H1 (cell line): Measurements from ENCODE around the gene FLNA. TPM values are rescaled to one million over a fixed set of nuclear protein-coding genes. Genes with fewer than 3 reads are reported as not detected.

Experiments used
- CTCF ChIA-PET: fragments of 300-600 bp; sonication (Branson Sonifier 250); formaldehyde crosslinking; loops from one replicate; lab custom pipeline; 2021; ENCODE audit not compliant: partially characterized antibody; lab: Charles Lee
- POLR2A ChIA-PET: fragments of 300-600 bp; sonication (Branson Sonifier 250); formaldehyde crosslinking; loops from one replicate; lab custom pipeline; 2021; ENCODE audit warnings: inconsistent platforms; ENCODE audit not compliant: partially characterized antibody; lab: Charles Lee
- DNase-seq, 2 experiments: peaks; one replicate each; pipeline versions ENCODE4 v3.0.0 to v3.0.0-alpha.2; 2010 to 2022; ENCODE audit warnings: low spot score in 2 of 2, low read depth in 1 of 2, mixed read lengths in 1 of 2
- FAIRE-seq: peaks from 2 replicates; lab custom pipeline; 2011; peaks lifted over from hg19 to GRCh38; lab: Jason Lieb, UNC
- H2AFZ ChIP-seq: 2 replicates; pipeline ENCODE4 v1.8.1; 2012; ENCODE audit warnings: low read length, inconsistent platforms
- H2AK5ac ChIP-seq: 2 replicates; pipeline ENCODE4 v1.6.1; 2013; ENCODE audit warnings: low read depth, low read length
- H2BK120ac ChIP-seq: replicated peaks from 2 replicates; pipeline ENCODE3; 2013; ENCODE audit warnings: low read depth, low read length, inconsistent platforms
- H2BK12ac ChIP-seq: 2 replicates; pipeline ENCODE4 v1.6.1; 2013; ENCODE audit warnings: low read depth, low read length
- H2BK15ac ChIP-seq: 2 replicates; pipeline ENCODE4 v1.6.1; 2013; ENCODE audit warnings: low read length
- H2BK20ac ChIP-seq: 2 replicates; pipeline ENCODE4 v1.6.1; 2013; ENCODE audit warnings: low read length
- H2BK5ac ChIP-seq: 2 replicates; pipeline ENCODE4 v1.6.1; 2013; ENCODE audit warnings: low read depth, low read length
- H3K14ac ChIP-seq: 2 replicates; pipeline ENCODE4 v1.6.1; 2013; ENCODE audit warnings: inconsistent platforms; ENCODE audit not compliant: insufficient read length
- H3K18ac ChIP-seq: 2 replicates; pipeline ENCODE4 v1.6.1; 2013; ENCODE audit warnings: low read length; ENCODE audit errors: extremely low read depth
- H3K23ac ChIP-seq: 2 replicates; pipeline ENCODE4 v1.6.1; 2013; ENCODE audit warnings: inconsistent platforms; ENCODE audit not compliant: insufficient read length
- H3K23me2 ChIP-seq: 2 replicates; pipeline ENCODE4 v1.6.1; 2013; ENCODE audit warnings: low read depth, low read length
- H3K27ac ChIP-seq: 2 replicates; pipeline ENCODE4 v1.6.1; 2011; ENCODE audit warnings: low read depth, low read length, inconsistent platforms
- H3K27me3 ChIP-seq, 4 experiments: replicated peaks in 1 of 4; 1 replicate in 1 of 4; 2 replicates in 3 of 4; pipeline versions ENCODE4 v1.6.1 to v1.8.1; 2011 to 2013; ENCODE audit warnings: low read length in 3 of 4, mild to moderate bottlenecking in 3 of 4, inconsistent platforms in 2 of 4, mixed read lengths in 2 of 4, moderate library complexity in 1 of 4; ENCODE audit not compliant: control insufficient read depth in 3 of 4, insufficient read depth in 3 of 4; ENCODE audit errors: extremely low read depth in 1 of 4
- H3K36me3 ChIP-seq, 4 experiments: 2 replicates each; pipeline versions ENCODE4 v1.6.1 to v1.8.1; 2011 to 2013; ENCODE audit warnings: mild to moderate bottlenecking in 4 of 4, low read length in 3 of 4, moderate library complexity in 2 of 4, control low read depth in 1 of 4, inconsistent platforms in 1 of 4; ENCODE audit not compliant: insufficient read depth in 4 of 4, control insufficient read depth in 2 of 4
- H3K4ac ChIP-seq: replicated peaks from 2 replicates; pipeline ENCODE3; 2013; ENCODE audit warnings: low read length, low read depth, mixed read lengths, inconsistent platforms; ENCODE audit not compliant: insufficient read length
- H3K4me1 ChIP-seq, 4 experiments: replicated peaks in 1 of 4; 1 replicate in 1 of 4; 2 replicates in 3 of 4; pipeline versions ENCODE4 v1.6.1 to v1.8.1; 2011 to 2013; ENCODE audit warnings: low read length in 3 of 4, inconsistent platforms in 2 of 4, mixed read lengths in 1 of 4; ENCODE audit not compliant: insufficient read depth in 4 of 4, control insufficient read depth in 3 of 4
- H3K4me2 ChIP-seq, 2 experiments: 2 replicates each; pipeline versions ENCODE4 v1.6.1 to v1.8.1; 2011 to 2013; ENCODE audit warnings: low read depth in 2 of 2, low read length in 2 of 2, control low read depth in 1 of 2, inconsistent platforms in 1 of 2, mild to moderate bottlenecking in 1 of 2; ENCODE audit not compliant: insufficient read depth in 1 of 2
- H3K4me3 ChIP-seq, 4 experiments: fragments of 200-600, 300-600 bp in 1 of 4; sonication (generic), shearing (Covaris generic), sonication (Bioruptor Twin) in 1 of 4; 2 replicates each; pipeline versions ENCODE4 v1.5.1 to v1.8.1; 2011 to 2016; ENCODE audit warnings: low read length in 4 of 4, low read depth in 3 of 4, control low read depth in 2 of 4, inconsistent platforms in 2 of 4, mild to moderate bottlenecking in 2 of 4, mixed read lengths in 1 of 4, moderate library complexity in 1 of 4; ENCODE audit not compliant: insufficient read depth in 2 of 4; ENCODE audit errors: extremely low read depth in 1 of 4
- H3K56ac ChIP-seq: replicated peaks from 2 replicates; pipeline ENCODE3; 2013; ENCODE audit warnings: low read depth, mild to moderate bottlenecking, mixed read lengths, low read length, inconsistent platforms; ENCODE audit not compliant: insufficient read length
- H3K79me1 ChIP-seq: 2 replicates; pipeline ENCODE4 v1.6.1; 2013; ENCODE audit warnings: low read depth, low read length, control low read depth
- H3K79me2 ChIP-seq, 2 experiments: 2 replicates each; pipeline versions ENCODE4 v1.6.1 to v1.8.1; 2012 to 2013; ENCODE audit warnings: low read length in 2 of 2, mild to moderate bottlenecking in 2 of 2, inconsistent platforms in 1 of 2; ENCODE audit not compliant: insufficient read depth in 2 of 2, control insufficient read depth in 1 of 2
- H3K9ac ChIP-seq, 4 experiments: replicated peaks in 1 of 4; 1 replicate in 1 of 4; 2 replicates in 3 of 4; pipeline versions ENCODE4 v1.6.1 to v1.8.1; 2011 to 2013; ENCODE audit warnings: low read depth in 3 of 4, low read length in 3 of 4, control low read depth in 2 of 4, mild to moderate bottlenecking in 2 of 4, moderate library complexity in 2 of 4, inconsistent platforms in 1 of 4; ENCODE audit errors: extremely low read depth in 1 of 4
- H3K9me3 ChIP-seq, 2 experiments: 2 replicates each; pipeline versions ENCODE4 v1.6.1 to v1.8.1; 2012 to 2013; ENCODE audit warnings: mild to moderate bottlenecking in 2 of 2, moderate library complexity in 2 of 2, control low read depth in 1 of 2, inconsistent platforms in 1 of 2, low read depth in 1 of 2, low read length in 1 of 2, mixed read lengths in 1 of 2; ENCODE audit not compliant: insufficient read depth in 2 of 2
- H4K20me1 ChIP-seq, 2 experiments: replicated peaks in 1 of 2; 2 replicates each; pipeline versions ENCODE3 to v1.8.1; 2011 to 2013; ENCODE audit warnings: inconsistent platforms in 2 of 2, low read length in 2 of 2, mild to moderate bottlenecking in 1 of 2; ENCODE audit not compliant: insufficient read depth in 2 of 2, control insufficient read depth in 1 of 2
- H4K5ac ChIP-seq: 2 replicates; pipeline ENCODE4 v1.6.1; 2013; ENCODE audit warnings: low read length, low read depth, mixed read lengths, inconsistent platforms; ENCODE audit not compliant: insufficient read length
- H4K8ac ChIP-seq: 2 replicates; pipeline ENCODE4 v1.8.0; 2013; ENCODE audit warnings: mild to moderate bottlenecking, moderate library complexity, low read length, inconsistent platforms; ENCODE audit not compliant: insufficient read depth; ENCODE audit errors: extremely low read depth
- H4K91ac ChIP-seq: replicated peaks from 2 replicates; pipeline ENCODE3; 2013; ENCODE audit warnings: low read length, mixed read lengths, inconsistent platforms; ENCODE audit not compliant: insufficient read length
- FOSL1 ChIP-seq: IDR thresholded peaks from 2 replicates; pipeline ENCODE4 v1.6.1; 2011; ENCODE audit warnings: mild to moderate bottlenecking, low read depth, low read length, moderate library complexity; ENCODE audit not compliant: insufficient read depth
- JUND ChIP-seq: IDR thresholded peaks from 2 replicates; pipeline ENCODE4 v1.6.1; 2011; ENCODE audit warnings: mild to moderate bottlenecking, improper control_type of control experiment, low read length
- NANOG ChIP-seq: IDR thresholded peaks from 2 replicates; pipeline ENCODE4 v1.6.1; 2011; ENCODE audit warnings: low read length, low read depth, mild to moderate bottlenecking, inconsistent platforms; ENCODE audit not compliant: insufficient read depth, poor library complexity, severe bottlenecking
- RXRA ChIP-seq: IDR thresholded peaks from 2 replicates; pipeline ENCODE4 v1.6.1; 2011; ENCODE audit warnings: low read depth, mild to moderate bottlenecking, low read length, moderate library complexity; ENCODE audit not compliant: insufficient read depth
- WGBS, 2 experiments: shearing (Covaris generic) in 1 of 2; methylation state at CpG; one replicate each; pipeline versions ENCODE4 v1.1.6 to v1.1.7; 2013 to 2015; ENCODE audit warnings: low lambda C conversion rate in 2 of 2, mixed read lengths in 2 of 2, inconsistent platforms in 1 of 2, low coverage in 1 of 2, missing lambda C conversion rate in 1 of 2; ENCODE audit not compliant: insufficient replicate concordance in 2 of 2, insufficient coverage in 1 of 2, insufficient read length in 1 of 2; ENCODE audit errors: extremely low coverage in 1 of 2, missing lambda C conversion rate in 1 of 2; 5-methylcytosine and 5-hydroxymethylcytosine counted together
- polyA plus RNA-seq, 7 experiments: library from polyadenylated mRNA; depleted of rRNA in 3 of 7; stranded (reverse) in 5 of 7; unstranded in 2 of 7; fragments of >200 nt in 5 of 7; fragments of 200-250 nt in 2 of 7; gene quantifications; 1 replicate in 5 of 7; 2 replicates in 1 of 7; 4 replicates in 1 of 7; pipeline versions ENCODE4 v1.2.1 to v1.2.3, GENCODE V29; 2011 to 2013; ENCODE audit warnings: missing spikeins in 2 of 7, mixed read lengths in 2 of 7
- total RNA-seq: library from RNA; stranded (reverse); fragmentation: NEBNext Ultra II Directional; extraction: Animal tissue kit (Norgen Biotek cat#: 25700); gene quantifications from 2 replicates; pipeline ENCODE4 v1.2.1, GENCODE V29; 2021

The FLNA gene
- total and polyA plus RNA-seq, 2 of the 8 experiments (the other 6 are each of a cell fraction or from before 2014, with no cell fraction given): 315 to 925 TPM

DNA sequence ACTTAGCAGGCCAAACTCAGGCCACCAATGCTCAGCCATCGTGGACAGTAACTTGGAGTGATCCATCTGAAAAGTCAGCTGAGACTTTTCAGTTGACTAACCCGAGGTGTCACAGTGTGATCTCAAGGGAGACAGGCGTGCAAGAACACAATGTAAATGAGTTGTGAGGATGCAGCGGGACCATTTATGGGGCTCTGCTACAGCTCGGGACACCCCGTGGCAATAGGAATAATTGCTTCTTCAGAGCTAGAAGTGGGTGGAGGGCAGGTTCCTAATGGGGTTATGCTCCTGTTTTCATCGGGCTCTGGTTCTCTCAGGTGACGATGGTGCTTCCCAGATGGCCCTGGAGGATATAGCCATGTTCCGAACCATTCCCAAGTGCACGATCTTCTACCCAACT lies 51.5 kb downstream of the FLNA start:
- H3K79me2 ChIP-seq: no peaks in the 10 kb centered on the region
- H3K14ac ChIP-seq: no peak overlapping the region
- WGBS, 2 experiments: 82% methylated on average over 9 of the region's 10 CpGs; no CpG with 5 or more reads in 1 of the 2 experiments
- H3K4ac ChIP-seq: no peak overlapping the region
- no peak for TF ChIP-seq JUND
- no peak for TF ChIP-seq RXRA
- no peak for TF ChIP-seq NANOG
- TF ChIP-seq FOSL1: no peak
- no peak overlapping the region for H4K5ac ChIP-seq
- no peak overlapping the region for H3K27ac ChIP-seq
- no peaks in the 10 kb centered on the region for H3K79me1 ChIP-seq
- H3K23me2 ChIP-seq: no peaks in the 10 kb centered on the region
- FAIRE-seq (no peak), DNase-seq (no peak)
- H2BK20ac ChIP-seq: no peak overlapping the region
- no peak overlapping the region for H2AFZ ChIP-seq
- H2BK120ac ChIP-seq: no peak overlapping the region
- H4K8ac ChIP-seq: no peak overlapping the region
- no peak overlapping the region for H2BK15ac ChIP-seq
- H3K4me3 ChIP-seq: no peak overlapping the region
- H2BK12ac ChIP-seq: no peak overlapping the region
- CTCF ChIA-PET: interaction anchor here (0.6 to 1.7 kb wide), 2 partner anchors 15 to 24 kb away, joined by 3 to 5 read pairs; no protein-coding TSS in a partner anchor
- H4K91ac ChIP-seq: no peak overlapping the region
- no peak overlapping the region for H3K18ac ChIP-seq
- no peaks in the 10 kb centered on the region for H3K9me3 ChIP-seq
- no peak overlapping the region for H2BK5ac ChIP-seq
- no peaks in the 10 kb centered on the region for H3K36me3 ChIP-seq
- no peak overlapping the region for H3K9ac ChIP-seq
- H3K56ac ChIP-seq: no peak overlapping the region
- H3K23ac ChIP-seq: no peak overlapping the region
- no peak overlapping the region for H2AK5ac ChIP-seq
- H3K27me3 ChIP-seq: no peaks in the 10 kb centered on the region
- H3K4me2 ChIP-seq: no peak overlapping the region
- H4K20me1 ChIP-seq: no peaks in the 10 kb centered on the region
- POLR2A ChIA-PET: no interaction called here
- no peaks in the 10 kb centered on the region for H3K4me1 ChIP-seq
